Endothelial cell of umbilical vein (primary cell): ENCODE results near the gene SDR9C7. TPM values are rescaled to one million over a fixed set of nuclear protein-coding genes. Genes with fewer than 3 reads are reported as not detected.
"Not testable (repeated sequence)": the region's sequence is repeated elsewhere in the genome, so short reads cannot be mapped to it uniquely, and the experiment has no call there.

Experiments
- BruUV-seq: library from RNA; stranded (reverse); fragments of 400-500 nt; replicated peaks from 2 replicates; lab custom pipeline; 2021; lab: Mats Ljungman, UMichigan
- CTCF ChIA-PET: fragments of 300-600, 350-600 bp; sonication (Branson Sonifier 250); formaldehyde crosslinking; loops from one replicate; lab custom pipeline; 2021; ENCODE audit warnings: antibody characterized with exemption, inconsistent platforms; lab: Charles Lee
- POLR2A ChIA-PET: fragments of 300-600, 350-600 bp; sonication (Branson Sonifier 250); formaldehyde crosslinking; loops from one replicate; lab custom pipeline; 2021; ENCODE audit warnings: antibody characterized with exemption, inconsistent platforms; lab: Charles Lee
- DNase-seq: peaks from one replicate; pipeline ENCODE4 v3.0.0-alpha.2; 2011; ENCODE audit warnings: low read depth, low spot score
- FAIRE-seq: peaks from 2 replicates; lab custom pipeline; 2011; peaks lifted over from hg19 to GRCh38; lab: Jason Lieb, UNC
- H2AFZ ChIP-seq: 2 replicates; pipeline ENCODE4 v1.6.0; 2012; ENCODE audit warnings: low read depth, low read length, control low read depth, inconsistent platforms
- H3K27ac ChIP-seq: 2 replicates; pipeline ENCODE4 v1.5.1; 2011; ENCODE audit warnings: low read depth, mild to moderate bottlenecking, control low read depth, low read length, moderate library complexity; ENCODE audit not compliant: insufficient read depth
- H3K27me3 ChIP-seq, 2 experiments: 2 replicates each; pipeline versions ENCODE4 v1.6.0 to v1.6.1; 2011; ENCODE audit warnings: low read length in 2 of 2, mixed read lengths in 1 of 2; ENCODE audit not compliant: control insufficient read depth in 2 of 2, insufficient read depth in 2 of 2
- H3K36me3 ChIP-seq, 2 experiments: 2 replicates in 1 of 2; 3 replicates in 1 of 2; pipeline ENCODE4 v1.5.1; 2011; ENCODE audit warnings: low read length in 2 of 2, mild to moderate bottlenecking in 1 of 2, moderate library complexity in 1 of 2; ENCODE audit not compliant: control insufficient read depth in 2 of 2, insufficient read depth in 2 of 2; ENCODE audit errors: extremely low read depth in 1 of 2
- H3K4me1 ChIP-seq: 3 replicates; pipeline ENCODE4 v1.5.1; 2011; ENCODE audit warnings: mild to moderate bottlenecking, low read length; ENCODE audit not compliant: control insufficient read depth, insufficient read depth; ENCODE audit errors: extremely low read depth
- H3K4me2 ChIP-seq: 2 replicates; pipeline ENCODE4 v1.6.1; 2011; ENCODE audit warnings: low read length, control low read depth, mixed read lengths; ENCODE audit not compliant: insufficient read depth
- H3K4me3 ChIP-seq, 3 experiments: fragments of 200-600 bp in 1 of 3; sonication (generic), shearing (Covaris generic) in 1 of 3; replicated peaks in 1 of 3; 2 replicates each; pipeline ENCODE4 v1.5.1; 2011 to 2016; ENCODE audit warnings: control low read depth in 3 of 3, low read length in 3 of 3, mild to moderate bottlenecking in 2 of 3, inconsistent platforms in 1 of 3, low read depth in 1 of 3, moderate library complexity in 1 of 3; ENCODE audit not compliant: insufficient read depth in 1 of 3
- H3K79me2 ChIP-seq: 2 replicates; pipeline ENCODE4 v1.6.0; 2012; ENCODE audit warnings: low read length, inconsistent platforms; ENCODE audit not compliant: control insufficient read depth, insufficient read depth
- H3K9ac ChIP-seq: replicated peaks from 2 replicates; pipeline ENCODE3; 2011; ENCODE audit warnings: low read length, control low read depth; ENCODE audit not compliant: insufficient read depth; ENCODE audit errors: extremely low read depth
- H3K9me1 ChIP-seq: replicated peaks from 3 replicates; pipeline ENCODE4 v1.6.0; 2011; ENCODE audit warnings: mild to moderate bottlenecking, low read length; ENCODE audit not compliant: control insufficient read depth, insufficient read depth; ENCODE audit errors: extremely low read depth
- H3K9me3 ChIP-seq: replicated peaks from 2 replicates; pipeline ENCODE4 v1.5.1; 2012; ENCODE audit warnings: low read length, inconsistent platforms; ENCODE audit not compliant: control insufficient read depth, insufficient read depth
- H4K20me1 ChIP-seq: replicated peaks from 2 replicates; pipeline ENCODE3; 2011; ENCODE audit warnings: mild to moderate bottlenecking, low read length; ENCODE audit not compliant: control insufficient read depth, insufficient read depth; ENCODE audit errors: extremely low read depth
- CTCF ChIP-seq, 2 donors: IDR thresholded peaks; 1 replicate in 1 of 2; 2 replicates in 1 of 2; pipeline ENCODE4 v1.5.1; 2011; ENCODE audit warnings: low read length in 2 of 2, mild to moderate bottlenecking in 2 of 2, moderate library complexity in 2 of 2, control low read depth in 1 of 2, inconsistent platforms in 1 of 2, low read depth in 1 of 2; ENCODE audit not compliant: insufficient read depth in 1 of 2; ENCODE audit errors: extremely low read depth in 1 of 2
- EZH2 ChIP-seq: IDR thresholded peaks from 2 replicates; pipeline ENCODE4 v1.6.1; 2012; ENCODE audit warnings: borderline replicate concordance, low read depth, mild to moderate bottlenecking, moderate library complexity, low read length, inconsistent platforms; ENCODE audit not compliant: severe bottlenecking
- FOS ChIP-seq: IDR thresholded peaks from 2 replicates; pipeline ENCODE4 v1.6.1; 2011; ENCODE audit warnings: mild to moderate bottlenecking, low read length, moderate library complexity, borderline replicate concordance; ENCODE audit not compliant: insufficient read depth
- GATA2 ChIP-seq: IDR thresholded peaks from 2 replicates; pipeline ENCODE4 v1.7.0; 2011; ENCODE audit warnings: low read depth, mild to moderate bottlenecking, moderate library complexity, mixed read lengths, low read length; ENCODE audit not compliant: insufficient read length, insufficient read depth
- JUN ChIP-seq: IDR thresholded peaks from 2 replicates; pipeline ENCODE4 v1.6.1; 2011; ENCODE audit warnings: borderline replicate concordance, low read depth; ENCODE audit not compliant: insufficient read length, insufficient read depth
- MAX ChIP-seq: IDR thresholded peaks from 2 replicates; pipeline ENCODE4 v1.6.1; 2011; ENCODE audit not compliant: insufficient read depth, insufficient read length
- MYC ChIP-seq: IDR thresholded peaks from one replicate; pipeline ENCODE4 v1.6.1; 2011; ENCODE audit warnings: mild to moderate bottlenecking, low read depth, low read length
- POLR2A ChIP-seq: IDR thresholded peaks from 2 replicates; pipeline ENCODE4 v1.6.1; 2012; ENCODE audit warnings: low read depth, mild to moderate bottlenecking, control low read depth, low read length
- POLR2AphosphoS5 ChIP-seq: IDR thresholded peaks from 2 replicates; pipeline ENCODE4 v1.6.1; 2012; ENCODE audit warnings: low read depth, mild to moderate bottlenecking, control low read depth, low read length, moderate library complexity; ENCODE audit not compliant: insufficient read depth
- dilution Hi-C: fragments of 300-500 bp; cut with MboI; formaldehyde crosslinking; loops from one replicate; pipeline ENCODE4 v1.15.0; 2019; ENCODE audit warnings: low sequenced_read_pairs; ENCODE audit not compliant: extremely low pct_ligation_motif_present
- intact Hi-C: fragments of 100-400 bp; cut with micrococcal nuclease; formaldehyde crosslinking; loops from one replicate; pipeline ENCODE4 v1.10.0; 2022
- polyA plus RNA-seq, 4 experiments: library from polyadenylated mRNA; depleted of rRNA in 3 of 4; stranded (reverse) in 3 of 4; unstranded in 1 of 4; fragments of >200 nt; gene quantifications; 2 replicates each; pipeline versions ENCODE4 v1.2.1 to v1.2.3, GENCODE V29; 2011 to 2012; ENCODE audit warnings: missing spikeins in 1 of 4
- total RNA-seq: library from RNA; stranded (reverse); gene quantifications from 2 replicates; pipeline ENCODE4 v1.2.3, GENCODE V29; 2021

Gene SDR9C7
- total and polyA plus RNA-seq, 2 donors (not counting 3 experiments of a cell fraction or from before 2014, with no cell fraction given) = not detected

DNA sequence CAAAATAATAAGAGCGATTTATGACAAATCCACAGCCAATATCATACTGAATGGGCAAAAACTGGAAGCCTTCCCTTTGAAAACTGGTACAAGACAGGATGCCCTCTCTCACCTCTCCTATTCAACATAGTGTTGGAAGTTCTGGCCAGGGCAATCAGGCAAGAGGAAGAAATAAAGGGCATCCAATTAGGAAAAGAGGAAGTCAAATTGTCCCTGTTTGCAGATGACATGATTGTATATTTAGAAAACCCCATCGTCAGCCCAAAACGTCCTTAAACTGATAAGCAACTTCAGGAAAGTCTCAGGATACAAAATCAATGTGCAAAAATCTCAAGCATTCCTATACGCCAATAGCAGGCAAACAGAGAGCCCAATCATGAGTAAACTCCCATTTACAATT lies 28.0 kb upstream of the SDR9C7 start:
- intact Hi-C loops = not testable (repeated sequence)

DNA sequence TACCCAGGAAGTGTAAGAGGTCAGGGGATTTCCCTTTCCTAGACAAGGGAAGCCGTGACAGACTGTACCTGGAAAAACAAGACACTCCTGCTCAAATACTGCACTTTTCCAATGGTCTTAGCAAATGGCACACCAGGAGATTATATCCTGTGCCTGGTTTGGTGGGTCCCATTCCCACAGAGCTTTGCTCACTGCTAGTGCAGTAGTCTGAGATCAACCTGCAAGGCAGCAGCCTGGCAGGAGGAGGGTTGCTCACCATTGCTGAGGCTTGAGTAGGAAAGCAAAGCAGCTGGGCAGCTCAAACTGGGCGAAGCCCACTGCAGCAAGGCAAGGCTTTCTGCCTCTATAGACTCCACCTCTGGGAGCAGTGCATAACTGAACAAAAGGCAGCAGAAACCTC lies 24.2 kb upstream of the SDR9C7 start:
- H4K20me1 ChIP-seq = no peaks in the 10 kb centered on the region
- H3K4me1 ChIP-seq = no peaks in the 10 kb centered on the region
- no TSS peak for BruUV-seq
- no peak overlapping the region for H3K9ac ChIP-seq
- FAIRE-seq (no peak), DNase-seq (no peak)
- ChIA-PET CTCF (interaction anchor here (1.3 kb wide), 1 partner anchor 30 kb away, joined by 3 read pairs; no protein-coding TSS in a partner anchor), POLR2A (no interaction called here)
- TF ChIP-seq CTCF (IDR thresholded peaks at IDR 0.05; ENCODE audit: extremely low read depth in 1 of 2, insufficient read depth in 1 of 2, low read depth in 1 of 2, low read length in 2 of 2) (no peak), MAX (no peak), POLR2AphosphoS5 (no peak), GATA2 (no peak), POLR2A (no peak), JUN (no peak), FOS (no peak), MYC (no peak), EZH2 (no peak)
- no peaks in the 10 kb centered on the region for H3K9me1 ChIP-seq
- no peak overlapping the region for H3K27ac ChIP-seq
- intact Hi-C loops (no loop called here), dilution Hi-C loops (no loop called here)
- peaks cover 6 to 9% of the 10 kb centered on the region in 2 experiments for H3K27me3 ChIP-seq
- H2AFZ ChIP-seq = no peak overlapping the region
- H3K9me3 ChIP-seq = no peaks in the 10 kb centered on the region
- H3K36me3 ChIP-seq = no peaks in the 10 kb centered on the region
- no peak overlapping the region for H3K4me2 ChIP-seq
- H3K4me3 ChIP-seq = no peak overlapping the region
- no peaks in the 10 kb centered on the region for H3K79me2 ChIP-seq

More for the DNA sequence above, 28.0 kb upstream of the SDR9C7 start:
- H3K9me3 ChIP-seq, H3K27me3 ChIP-seq, H3K4me3 ChIP-seq, H3K79me2 ChIP-seq, H3K4me1 ChIP-seq, H3K9ac ChIP-seq, H2AFZ ChIP-seq, H4K20me1 ChIP-seq, H3K4me2 ChIP-seq, H3K9me1 ChIP-seq, FAIRE-seq, BruUV-seq, CTCF ChIA-PET, H3K27ac ChIP-seq, dilution Hi-C loops, H3K36me3 ChIP-seq, DNase-seq, POLR2A ChIA-PET: not testable (repeated sequence)
